Occipital lobe (tissue), 2 donors: ENCODE measurements around the gene CTSS. TPM values are rescaled to one million over a fixed set of nuclear protein-coding genes. Genes with fewer than 3 reads are reported as not detected.
"Not testable (repeated sequence)": the region's sequence is repeated elsewhere in the genome, so short reads cannot be mapped to it uniquely, and the experiment has no call there.

ENCODE experiments used
- DNase-seq: peaks from one replicate; lab custom pipeline; 2025; lab: John Stamatoyannopoulos, UW
- total RNA-seq: library from RNA; depleted of rRNA; stranded (reverse); fragments of >200 nt; gene quantifications from one replicate; pipeline ENCODE4 v1.2.3, GENCODE V29; 2014

Gene CTSS
- total RNA-seq, result 11.9 TPM

DNA sequence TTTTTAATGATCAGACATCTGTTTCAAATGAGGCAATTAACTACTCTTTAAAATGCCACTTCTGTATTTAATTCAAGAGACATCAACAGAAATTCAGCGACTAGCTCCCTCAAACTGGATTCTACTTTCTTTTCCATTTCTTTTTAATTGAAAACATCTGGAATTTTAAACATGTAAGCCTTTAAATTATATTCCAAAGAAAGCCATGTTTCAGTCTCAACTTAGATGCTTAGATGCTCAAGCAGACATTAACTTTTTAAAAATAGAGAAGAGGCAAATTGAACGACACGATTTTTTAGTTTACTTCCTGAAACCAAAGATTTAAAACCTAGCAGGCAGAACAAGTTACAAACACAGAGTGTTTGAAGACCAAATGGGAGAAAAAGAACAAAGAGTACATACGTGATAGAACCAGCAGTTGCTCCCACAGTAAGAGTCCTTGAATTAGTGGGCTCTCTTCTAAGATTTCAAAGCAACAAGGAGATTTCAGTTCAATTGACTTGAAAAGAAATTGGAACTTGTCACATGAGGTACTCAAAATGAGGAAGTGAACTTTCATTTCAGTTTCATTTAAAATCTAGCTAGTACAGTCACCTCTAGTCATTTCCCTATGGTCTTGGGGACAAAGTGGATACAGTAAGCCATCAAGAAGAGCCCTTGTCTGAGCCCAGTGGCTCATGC is at the start of gene CTSS:
CTSS (minus strand) TSS at position 483 of the 681 bp plus-strand sequence. CDS start 1,015 bp downstream, outside the sequence.
- no peak for DNase-seq

DNA sequence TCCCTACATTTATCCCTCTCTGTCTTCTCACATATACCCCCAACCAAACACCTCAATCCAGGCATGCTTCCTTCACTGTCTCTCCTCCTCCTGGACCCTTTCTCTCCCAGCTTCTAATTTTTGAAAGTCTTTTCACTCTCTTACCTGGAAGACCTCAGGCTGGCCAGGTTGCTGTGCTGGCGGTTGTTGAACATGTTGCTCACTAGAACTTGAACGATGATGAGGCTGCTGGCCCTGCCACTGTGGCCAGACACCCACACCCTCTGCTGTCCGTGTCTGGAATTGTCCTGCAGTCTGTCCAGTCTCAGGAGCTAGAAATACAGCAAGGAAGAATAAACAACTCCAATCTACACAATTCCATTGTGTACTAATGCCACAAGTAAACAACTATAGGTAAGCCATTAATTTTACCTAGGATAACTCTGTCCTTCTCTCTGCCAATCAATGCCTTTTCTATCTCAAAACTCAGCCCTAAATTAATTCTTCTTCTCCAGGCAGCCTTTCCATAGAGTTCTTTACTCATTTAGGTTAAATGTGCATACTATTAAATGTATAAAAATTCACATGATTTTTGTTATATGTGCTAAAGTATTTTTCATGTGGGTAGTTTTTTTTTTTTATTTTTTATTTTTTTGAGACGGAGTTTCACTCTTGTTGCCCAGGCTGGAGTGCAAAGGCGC is 47.6 kb upstream of the CTSS start:
- no peak for DNase-seq

DNA sequence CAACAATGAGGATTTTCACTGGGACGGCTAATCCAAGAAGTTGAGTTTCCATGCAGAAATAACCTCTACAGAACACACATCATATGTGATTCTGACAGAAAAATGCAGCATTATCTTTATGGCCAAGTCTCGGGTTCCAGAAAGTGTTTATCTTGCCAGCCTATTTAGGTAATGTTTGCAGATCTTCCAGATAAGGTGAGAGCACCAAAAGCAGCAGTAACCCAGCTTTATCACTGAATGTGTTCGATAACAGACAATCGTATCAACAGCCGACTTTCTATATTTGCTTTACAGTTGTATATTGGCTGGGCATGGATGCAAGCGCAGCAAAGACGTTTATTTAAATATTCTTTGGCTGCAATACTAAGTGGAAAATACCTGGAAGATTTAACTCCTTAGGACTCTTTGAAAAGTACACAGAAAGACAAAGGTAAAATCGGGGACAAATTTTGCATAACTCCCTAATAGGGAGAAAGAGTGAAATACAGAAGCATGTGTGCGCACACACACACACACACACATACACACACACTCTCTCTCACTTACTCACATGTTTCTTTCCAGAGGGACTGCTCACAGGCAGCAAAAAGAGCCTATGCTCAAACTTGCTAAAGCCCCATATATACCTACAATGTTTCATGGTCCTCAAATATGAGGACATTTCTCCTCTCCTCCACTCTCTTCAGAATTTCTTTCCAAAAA is 45.5 kb upstream of the CTSS start:
- DNase-seq, result no peak

DNA sequence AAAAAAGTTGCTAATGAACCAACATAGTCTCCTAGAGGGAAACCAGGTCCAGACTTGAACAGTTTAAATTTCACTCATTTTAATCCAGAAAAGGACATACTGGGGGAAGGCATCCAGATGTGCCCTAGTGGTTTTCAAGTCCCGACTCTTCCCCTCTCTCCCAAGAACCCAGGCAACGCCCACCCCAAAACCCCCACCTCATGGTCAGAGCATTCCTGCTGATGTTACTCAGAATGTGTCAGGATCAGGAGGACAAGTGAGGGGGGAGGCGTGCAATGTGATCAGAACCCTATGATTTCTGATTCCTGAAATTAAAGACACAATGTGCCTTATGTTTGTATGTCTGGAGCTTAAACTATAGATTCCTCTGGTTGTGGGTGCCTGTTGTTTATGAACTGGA is 44.1 kb upstream of the CTSS start:
- no peak for DNase-seq

DNA sequence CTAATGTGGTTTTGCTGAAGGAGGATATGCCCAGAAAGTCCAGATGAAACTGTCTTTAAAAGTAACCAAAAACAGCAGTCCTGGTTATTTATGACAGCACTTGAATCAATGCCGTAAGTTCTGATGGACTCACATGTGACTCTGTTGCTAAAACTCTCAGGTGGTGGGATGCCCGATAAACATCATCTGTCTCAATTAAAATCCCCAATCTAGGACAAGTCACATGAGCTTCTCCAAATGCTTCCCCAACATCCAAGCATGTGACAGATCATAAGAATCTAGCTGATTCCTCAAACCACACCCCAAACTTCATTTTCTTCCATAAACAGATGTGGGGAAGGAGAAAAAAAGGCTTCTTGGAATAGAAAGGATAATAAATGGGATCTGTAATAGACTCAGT is 43.3 kb upstream of the CTSS start:
- no peak for DNase-seq

DNA sequence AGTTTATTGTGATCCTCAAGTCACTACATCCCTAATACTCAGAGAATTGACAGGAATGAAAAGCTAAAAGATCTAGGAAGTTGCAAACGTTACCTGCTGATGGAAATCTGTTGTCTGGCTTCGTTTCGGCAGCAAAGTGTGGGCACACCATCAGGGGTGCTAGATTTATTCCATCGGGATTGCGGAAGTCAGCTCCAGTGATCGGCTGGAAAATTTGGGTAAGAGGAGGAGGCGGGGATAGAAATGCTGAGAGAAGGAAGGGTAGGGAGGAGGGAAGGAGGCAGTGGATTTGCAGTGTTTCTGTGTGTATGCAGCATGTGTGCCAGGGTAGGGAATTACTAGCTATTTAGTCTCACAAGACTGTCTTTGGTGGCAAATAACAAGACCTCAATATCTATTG is 42.5 kb upstream of the CTSS start, which contains the start of gene CTSK:
CTSK (minus strand) TSS at position 140 of the 400 bp plus-strand sequence. CDS start 1,455 bp downstream, outside the sequence.
- DNase-seq, result no peak

DNA sequence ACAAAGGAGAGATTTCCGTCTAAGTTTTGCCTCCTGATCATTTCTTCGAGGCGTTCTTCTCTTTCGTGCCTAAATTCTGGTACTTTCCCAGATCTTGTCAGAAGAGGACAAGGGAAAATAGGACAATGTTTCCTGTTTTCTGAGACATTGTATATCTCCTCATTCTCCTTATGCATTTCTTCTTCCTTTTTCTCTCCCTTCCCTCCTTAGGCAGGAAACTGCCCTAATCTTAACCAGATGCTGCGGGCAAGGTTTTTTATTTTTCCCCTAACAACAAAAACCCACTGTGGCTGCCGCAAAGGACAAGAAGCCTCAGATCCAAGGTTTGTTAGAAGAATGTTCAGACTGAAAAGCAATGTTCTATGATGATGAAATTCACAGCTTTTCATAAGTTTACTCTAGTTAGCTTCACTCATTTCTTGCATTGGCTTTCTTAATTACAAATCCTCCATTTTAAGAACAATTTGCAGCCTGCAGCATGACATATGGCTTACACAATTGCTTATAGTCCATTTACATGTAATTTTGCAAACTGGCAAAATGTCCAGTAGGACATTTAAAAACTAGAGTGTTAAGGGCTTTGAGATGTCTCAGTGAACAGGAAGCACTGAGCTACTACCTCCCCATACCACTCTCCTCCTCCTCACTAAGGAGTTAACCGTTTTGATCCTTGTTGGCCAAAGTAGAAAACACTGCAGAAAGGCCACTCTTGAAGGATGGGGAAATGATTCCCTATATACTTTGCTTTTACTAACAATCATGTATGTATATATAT is 41.9 kb upstream of the CTSS start:
- no peak for DNase-seq

DNA sequence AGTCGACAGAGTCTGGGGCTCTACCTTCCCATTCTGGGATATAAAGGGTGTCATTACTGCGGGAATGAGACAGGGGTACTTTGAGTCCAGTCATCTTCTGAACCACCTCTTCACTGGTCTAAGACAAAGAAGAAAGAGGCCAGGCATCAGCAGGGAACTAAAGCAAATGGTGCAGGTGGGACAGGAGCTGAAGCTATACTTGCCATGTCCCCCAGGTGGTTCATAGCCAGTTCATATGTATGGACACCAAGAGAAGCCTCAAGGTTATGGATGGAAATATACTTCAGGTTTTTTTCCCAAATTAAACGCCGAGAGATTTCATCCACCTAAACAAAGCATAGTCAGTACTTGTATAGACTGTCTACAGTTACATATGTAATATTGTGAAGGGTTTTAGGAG is 40.3 kb upstream of the CTSS start:
- DNase-seq, result no peak

DNA sequence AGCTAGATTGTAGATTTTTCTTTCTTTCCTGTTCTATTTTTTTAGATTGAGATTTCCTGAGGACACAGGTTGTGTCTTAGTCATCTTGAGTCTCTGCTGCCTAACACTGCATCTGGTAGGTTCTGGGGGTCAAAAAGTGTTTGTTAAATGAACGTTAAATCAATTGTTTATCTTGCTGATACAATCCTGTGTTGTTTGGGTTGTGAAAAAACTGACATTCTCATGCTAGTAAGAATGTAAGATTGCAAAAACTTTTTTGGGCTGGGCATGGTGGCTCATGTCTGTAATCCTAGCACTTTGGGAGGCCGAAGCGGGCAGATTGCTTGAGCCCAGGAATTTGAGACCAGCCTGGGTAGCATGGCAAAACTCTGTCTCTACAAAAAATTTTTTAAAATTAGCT is 39.1 kb upstream of the CTSS start:
- DNase-seq, result no peak

DNA sequence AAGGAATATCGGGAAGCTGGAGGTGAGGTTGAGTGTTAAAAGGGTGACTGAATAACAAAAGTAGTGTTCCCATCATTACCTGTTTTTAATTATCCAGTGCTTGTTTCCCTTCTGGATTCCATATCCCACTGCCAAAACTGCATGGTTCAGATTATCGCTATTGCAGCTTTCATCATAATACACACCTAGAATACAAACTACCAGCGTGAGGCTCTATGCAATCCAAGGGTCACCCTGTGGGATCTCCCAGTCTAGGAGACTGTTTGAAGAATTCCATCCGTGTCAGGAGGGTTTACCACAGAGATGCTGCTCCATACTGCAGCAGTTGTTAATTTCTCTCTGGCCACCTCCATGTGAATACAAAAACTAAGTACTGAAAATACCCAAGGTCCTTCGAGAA is 33.5 kb upstream of the CTSS start:
- DNase-seq, result no peak

DNA sequence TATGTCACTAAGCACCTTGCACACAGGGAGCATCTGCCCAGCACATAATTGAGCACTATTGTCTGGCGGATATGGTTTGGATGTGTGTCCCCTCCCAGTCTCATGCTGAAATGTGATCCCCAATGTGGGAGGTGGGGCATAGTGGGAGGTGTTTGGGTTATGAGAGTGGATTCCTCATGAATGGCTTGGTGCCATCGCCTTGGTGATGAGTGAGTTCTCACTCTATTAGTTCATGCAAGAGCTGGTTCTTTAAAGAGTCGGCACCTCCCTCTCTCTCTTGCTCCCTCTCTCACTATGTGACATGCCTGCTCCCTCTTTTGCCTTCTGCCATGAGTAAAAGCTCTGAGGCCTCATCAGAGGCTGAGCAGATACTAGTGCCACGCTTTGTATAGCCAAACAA is 32.9 kb upstream of the CTSS start:
- no peak for DNase-seq

DNA sequence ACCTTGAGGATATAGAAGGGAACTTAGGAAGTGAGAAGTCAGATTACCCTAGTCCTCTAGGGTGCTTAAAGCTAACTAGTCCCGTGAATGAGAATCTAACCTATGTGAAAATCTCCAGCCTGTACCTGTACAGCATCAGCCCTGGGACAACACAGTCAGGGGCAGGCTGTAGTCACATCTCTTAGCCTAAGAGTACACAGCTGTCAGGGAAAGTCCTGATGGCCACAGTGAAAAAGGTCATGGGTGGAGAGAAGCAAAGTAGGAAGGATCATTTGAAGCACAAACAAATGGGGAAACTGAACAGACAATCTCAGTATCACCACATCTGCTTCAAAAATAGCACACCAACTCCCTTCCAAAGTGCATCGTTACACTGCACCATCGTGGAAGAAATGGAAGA is 30.8 kb upstream of the CTSS start:
- no peak for DNase-seq

DNA sequence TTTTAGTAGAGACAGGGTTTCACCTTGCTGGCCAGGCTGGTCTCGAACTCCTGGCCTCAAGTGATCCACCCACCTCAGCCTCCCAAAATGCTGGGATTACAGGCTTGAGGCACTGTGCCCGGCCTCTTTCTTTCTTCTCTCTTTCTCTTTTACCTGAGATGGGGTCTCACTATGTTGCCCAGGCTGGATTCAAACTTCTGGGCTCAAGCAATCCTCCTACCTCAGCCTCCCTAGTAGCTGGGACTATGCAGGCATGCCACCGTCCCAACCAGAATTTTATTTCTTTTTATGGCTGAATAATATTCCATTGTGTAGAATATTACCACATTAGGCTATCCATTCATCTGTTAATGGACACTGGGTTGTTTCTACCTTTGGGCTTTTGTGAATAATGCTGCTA is 28.2 kb upstream of the CTSS start:
- not testable (repeated sequence) for DNase-seq

DNA sequence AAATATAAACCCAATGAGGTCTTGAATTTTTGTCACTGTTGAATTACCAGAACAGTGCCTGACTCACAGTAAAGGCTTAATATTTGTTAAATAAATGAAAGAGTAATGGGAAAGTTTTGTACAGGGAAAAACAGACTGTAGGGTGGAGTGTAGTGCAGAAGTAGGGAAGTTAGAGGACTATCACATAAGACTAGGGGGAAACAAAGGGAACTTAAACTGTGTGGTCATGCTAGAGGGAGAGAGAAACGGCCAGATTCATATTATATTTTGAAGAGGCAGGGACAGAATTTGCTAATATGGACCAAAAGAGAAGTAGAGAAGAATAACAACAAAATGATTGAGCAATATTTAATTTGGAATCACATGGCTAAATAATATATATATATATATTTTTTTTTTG is 27.6 kb upstream of the CTSS start:
- DNase-seq, result no peak

DNA sequence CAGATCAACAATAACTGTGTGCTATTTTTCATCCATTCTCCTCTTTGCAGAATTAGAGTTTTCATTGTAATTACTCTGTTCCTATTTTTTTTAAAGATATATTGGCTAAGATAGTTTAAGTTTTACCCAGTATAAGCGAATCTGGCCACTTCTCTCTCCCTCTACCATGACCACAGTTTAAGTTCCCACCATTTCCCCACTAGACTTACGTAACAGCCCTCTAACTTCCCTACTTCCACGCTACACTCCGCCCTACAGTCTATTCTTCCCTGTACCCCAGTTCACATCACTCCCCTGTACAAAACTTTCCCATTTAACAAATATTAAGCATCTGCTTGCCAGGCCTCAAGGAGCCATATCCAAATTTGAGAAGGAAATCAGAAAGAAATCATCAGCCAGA is 26.0 kb upstream of the CTSS start:
- no peak for DNase-seq

DNA sequence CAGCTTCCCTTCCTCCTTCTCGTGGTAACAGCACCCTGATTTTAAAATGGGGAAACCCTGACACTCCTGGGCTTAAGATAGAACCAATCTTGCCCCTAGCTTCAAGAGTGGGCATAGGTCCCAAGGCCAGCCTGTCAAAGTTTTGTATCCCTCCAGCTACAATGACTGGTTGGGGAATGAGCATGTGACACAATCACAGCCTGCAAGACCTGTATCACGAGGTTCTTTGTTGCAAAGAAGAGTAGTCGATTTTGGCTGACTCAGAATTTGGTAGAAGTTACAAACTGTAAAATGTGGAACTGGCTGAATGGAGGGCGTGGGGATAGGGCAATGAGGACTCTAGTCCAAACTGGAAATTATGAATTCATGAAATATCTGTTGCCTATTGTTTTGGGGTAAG is 23.8 kb upstream of the CTSS start:
- DNase-seq, result no peak

DNA sequence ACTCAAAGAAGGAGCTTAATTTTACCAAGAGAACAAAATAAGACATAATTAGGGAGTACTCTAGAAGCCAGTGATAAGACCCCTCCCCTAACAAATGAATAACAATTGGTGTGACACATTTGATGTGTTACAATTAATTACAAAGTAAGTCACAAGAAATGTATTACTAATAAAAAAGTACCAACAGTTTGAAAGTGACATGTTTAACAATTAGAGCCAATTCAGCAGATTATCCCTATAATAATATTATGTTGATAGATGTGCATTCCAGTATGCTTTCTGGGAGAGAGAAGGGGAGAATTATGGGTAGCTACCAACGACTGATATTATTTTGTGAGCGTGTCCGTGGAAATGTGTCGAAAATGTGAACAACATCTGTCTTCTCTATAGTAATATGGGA is 23.4 kb upstream of the CTSS start:
- DNase-seq, result no peak

DNA sequence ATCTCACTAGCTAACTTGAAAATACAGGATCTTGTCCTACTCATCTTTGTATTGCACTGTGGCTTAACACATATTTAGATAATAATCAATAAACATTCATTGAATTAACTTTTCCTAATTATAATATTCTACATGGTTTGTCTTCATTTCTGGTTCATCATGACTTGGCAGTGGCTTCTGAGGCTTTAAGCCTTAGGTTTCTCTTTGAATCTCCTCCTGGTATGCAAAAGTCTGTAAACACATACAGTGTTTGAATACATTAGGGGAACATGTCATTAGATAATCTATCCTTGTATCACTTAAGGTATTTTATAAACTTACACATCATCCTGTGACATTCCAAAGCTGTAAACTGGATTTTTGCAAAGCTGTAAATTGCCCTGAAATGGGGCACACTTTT is 21.9 kb upstream of the CTSS start:
- DNase-seq, result no peak

DNA sequence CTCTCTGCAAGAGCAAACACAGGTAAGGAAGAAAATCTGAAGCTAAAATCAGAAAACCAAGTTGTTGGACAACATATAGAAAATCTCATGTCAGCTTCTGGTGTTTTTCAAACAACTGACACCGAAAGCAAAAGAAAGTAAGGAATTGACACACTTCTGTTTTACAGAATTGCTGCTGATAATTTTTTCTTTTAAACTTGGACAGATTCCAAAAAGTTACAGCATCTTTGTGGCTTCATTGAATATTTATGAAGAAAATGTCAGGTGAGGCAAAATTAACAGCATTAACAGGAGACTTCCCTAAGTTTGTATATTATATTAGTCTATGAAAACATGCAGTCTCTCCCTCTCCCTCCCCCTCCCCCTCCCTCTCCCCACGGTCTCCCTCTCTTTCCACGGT is 14.9 kb upstream of the CTSS start:
- no peak for DNase-seq

DNA sequence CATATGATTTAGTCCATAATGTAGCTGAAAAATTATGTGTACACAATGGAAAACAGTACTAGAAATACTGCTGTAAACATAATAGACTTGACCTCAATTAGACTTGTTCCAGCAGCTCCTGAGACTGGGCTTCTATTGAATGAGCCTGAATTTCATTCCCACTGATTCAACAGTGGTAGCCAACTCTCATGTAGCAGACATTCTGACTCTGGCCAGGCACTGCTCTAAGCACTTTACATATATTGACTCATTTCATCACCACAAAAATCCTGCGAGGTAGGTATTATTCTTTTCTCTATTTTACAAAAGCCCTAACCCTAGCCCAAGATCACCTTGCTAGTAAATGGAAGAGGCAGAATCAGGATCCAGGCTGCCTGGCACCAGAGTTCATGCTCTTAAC is 12.8 kb upstream of the CTSS start:
- no peak for DNase-seq

DNA sequence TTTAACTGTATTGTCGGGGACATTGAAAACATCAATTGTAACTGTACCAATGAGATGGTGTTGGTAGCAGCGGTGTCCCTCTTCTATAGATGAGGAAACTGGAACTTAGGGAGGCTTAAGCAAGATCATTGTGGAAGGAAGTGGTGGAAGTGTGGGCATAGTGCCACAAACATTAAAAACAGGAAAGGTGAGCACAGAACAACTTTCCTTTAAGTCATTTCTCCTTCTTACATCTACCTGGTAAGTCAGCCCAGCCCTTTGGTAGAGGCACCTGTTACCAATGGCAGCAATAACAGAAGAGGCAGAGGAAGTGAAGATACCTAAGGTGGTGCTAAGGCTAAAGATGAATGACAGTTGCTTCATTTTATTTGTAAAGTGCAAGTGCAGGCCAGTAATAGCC is 12.0 kb upstream of the CTSS start:
- no peak for DNase-seq

DNA sequence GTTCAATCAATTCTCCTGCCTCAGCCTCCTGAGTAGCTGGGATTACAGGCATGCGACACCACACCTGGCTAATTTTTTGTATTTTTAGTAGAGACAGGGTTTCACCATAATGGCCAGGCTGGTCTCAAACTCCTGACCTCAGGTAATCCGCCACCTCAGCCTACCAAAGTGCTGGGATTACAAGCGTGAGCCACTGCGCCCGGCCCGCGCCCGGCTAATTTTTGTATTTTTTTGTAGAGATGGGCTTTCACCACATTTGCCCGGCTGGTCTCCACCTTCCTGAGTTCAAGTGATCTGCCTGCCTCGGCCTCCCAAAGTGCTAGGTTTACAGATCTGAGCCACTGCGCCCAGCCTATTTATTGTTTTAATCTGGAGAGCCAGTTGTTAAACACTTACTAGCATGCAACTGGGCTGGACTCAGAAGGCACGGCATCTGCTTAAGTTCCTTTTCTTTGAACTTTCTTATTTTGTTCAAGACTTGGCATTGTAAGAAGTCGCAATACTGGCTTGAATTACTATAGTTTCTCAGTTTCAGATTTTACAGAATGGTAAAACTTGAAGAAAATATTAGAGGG is 10.4 kb upstream of the CTSS start:
- not testable (repeated sequence) for DNase-seq
